CD14-positive monocyte (primary cell): ENCODE data around the gene RXFP1. TPM values are rescaled to one million over a fixed set of nuclear protein-coding genes. Genes with fewer than 3 reads are reported as not detected.
A peak's percentile ranks its signal among the peaks of the same experiment; 100 is the strongest.

ENCODE experiments used
- DNase-seq, 3 donors: peaks; one replicate each; pipeline ENCODE4 v3.0.0-alpha.2; 2011 to 2022
- H2AFZ ChIP-seq: 2 replicates; pipeline ENCODE4 v1.6.0; 2012; ENCODE audit warnings: mild to moderate bottlenecking, low read depth, low read length, inconsistent platforms; ENCODE audit not compliant: insufficient read depth, poor library complexity, severe bottlenecking
- H3K27ac ChIP-seq, 2 donors: 1 replicate in 1 of 2; 2 replicates in 1 of 2; pipeline ENCODE4 v1.5.1; 2012 to 2013; ENCODE audit warnings: low read length in 2 of 2, control low read depth in 1 of 2, inconsistent platforms in 1 of 2, low read depth in 1 of 2, mild to moderate bottlenecking in 1 of 2
- H3K27me3 ChIP-seq, 2 donors: one replicate each; pipeline versions ENCODE4 v1.6.0 to v1.6.1; 2011 to 2013; ENCODE audit warnings: low read length in 2 of 2; ENCODE audit not compliant: control insufficient read depth in 2 of 2, insufficient read depth in 2 of 2
- H3K36me3 ChIP-seq, 2 donors: replicated peaks in 1 of 2; 1 replicate in 1 of 2; 2 replicates in 1 of 2; pipeline versions ENCODE4 v1.5.1 to v1.6.1; 2012 to 2013; ENCODE audit warnings: low read length in 2 of 2, control low read depth in 1 of 2, inconsistent platforms in 1 of 2, mild to moderate bottlenecking in 1 of 2; ENCODE audit not compliant: insufficient read depth in 2 of 2, control insufficient read depth in 1 of 2
- H3K4me1 ChIP-seq, 2 donors: 1 replicate in 1 of 2; 2 replicates in 1 of 2; pipeline versions ENCODE4 v1.5.1 to v1.6.1; 2012 to 2013; ENCODE audit warnings: low read length in 2 of 2, control low read depth in 1 of 2, inconsistent platforms in 1 of 2, mild to moderate bottlenecking in 1 of 2, moderate library complexity in 1 of 2; ENCODE audit not compliant: insufficient read depth in 2 of 2, control insufficient read depth in 1 of 2
- H3K4me2 ChIP-seq: replicated peaks from 2 replicates; pipeline ENCODE3; 2012; ENCODE audit warnings: low read length, moderate library complexity, mild to moderate bottlenecking; ENCODE audit not compliant: poor library complexity, severe bottlenecking; ENCODE audit errors: extremely low read depth
- H3K4me3 ChIP-seq, 3 experiments: fragments of 200-600 bp in 1 of 3; sonication (generic) in 1 of 3; replicated peaks in 1 of 3; 1 replicate in 2 of 3; 2 replicates in 1 of 3; pipeline ENCODE4 v1.5.1; 2011 to 2013; ENCODE audit warnings: low read length in 3 of 3, mild to moderate bottlenecking in 3 of 3, control low read depth in 2 of 3, low read depth in 2 of 3, inconsistent platforms in 1 of 3, moderate library complexity in 1 of 3
- H3K79me2 ChIP-seq: 2 replicates; pipeline ENCODE4 v1.6.0; 2012; ENCODE audit warnings: mild to moderate bottlenecking, control low read depth, inconsistent platforms, low read length, moderate library complexity; ENCODE audit not compliant: insufficient read depth
- H3K9ac ChIP-seq: 2 replicates; pipeline ENCODE4 v1.6.0; 2017; ENCODE audit warnings: low read length, mild to moderate bottlenecking; ENCODE audit not compliant: insufficient read depth, poor library complexity, severe bottlenecking
- H3K9me3 ChIP-seq, 2 donors: replicated peaks in 1 of 2; 1 replicate in 1 of 2; 2 replicates in 1 of 2; pipeline versions ENCODE4 v1.5.1 to v1.6.1; 2012 to 2013; ENCODE audit warnings: low read length in 2 of 2, control low read depth in 1 of 2; ENCODE audit not compliant: control insufficient read depth in 1 of 2, insufficient read depth in 1 of 2
- H4K20me1 ChIP-seq: 2 replicates; pipeline ENCODE4 v1.6.0; 2012; ENCODE audit warnings: mild to moderate bottlenecking, low read length, control low read depth, moderate library complexity; ENCODE audit not compliant: insufficient read depth
- H3K27ac Mint-ChIP-seq, 7 donors: one replicate each; pipeline ENCODE4 v1.8.0; 2020; ENCODE audit warnings: mild to moderate bottlenecking in 7 of 7, mixed read lengths in 7 of 7, moderate library complexity in 6 of 7, inconsistent platforms in 2 of 7
- H3K27me3 Mint-ChIP-seq, 3 donors: one replicate each; pipeline ENCODE4 v1.8.0; 2021 to 2022; ENCODE audit warnings: low read depth in 3 of 3, mild to moderate bottlenecking in 3 of 3, mixed read lengths in 3 of 3, moderate library complexity in 3 of 3, inconsistent platforms in 1 of 3
- H3K36me3 Mint-ChIP-seq, 2 donors: one replicate each; pipeline ENCODE4 v1.8.0; 2020; ENCODE audit warnings: mixed read lengths in 2 of 2, inconsistent platforms in 1 of 2, mild to moderate bottlenecking in 1 of 2
- H3K4me1 Mint-ChIP-seq: one replicate; pipeline ENCODE4 v1.8.0; 2020; ENCODE audit warnings: mild to moderate bottlenecking, mixed read lengths
- H3K4me3 Mint-ChIP-seq, 2 donors: one replicate each; pipeline ENCODE4 v1.8.0; 2020; ENCODE audit warnings: mild to moderate bottlenecking in 2 of 2, mixed read lengths in 2 of 2, moderate library complexity in 1 of 2
- H3K9me3 Mint-ChIP-seq, 7 donors: one replicate each; pipeline ENCODE4 v1.8.0; 2020 to 2022; ENCODE audit warnings: mixed read lengths in 7 of 7, mild to moderate bottlenecking in 6 of 7, moderate library complexity in 6 of 7, inconsistent platforms in 2 of 7
- WGBS: methylation state at CpG from one replicate; pipeline ENCODE4 v1.1.5; 2013; ENCODE audit warnings: missing lambda C conversion rate; ENCODE audit not compliant: insufficient coverage; 5-methylcytosine and 5-hydroxymethylcytosine counted together
- intact Hi-C, 2 donors: fragments of 100-400 bp; cut with micrococcal nuclease; formaldehyde crosslinking; loops; one replicate each; pipeline versions ENCODE4 v1.15.0 to v1.15.1; 2023
- polyA plus RNA-seq, 3 donors: library from polyadenylated mRNA; depleted of rRNA in 1 of 3; unstranded in 2 of 3; stranded (reverse) in 1 of 3; fragments of 300-500 nt in 2 of 3; fragments of >200 nt in 1 of 3; fragmentation: Illumina TruSeq in 2 of 3; gene quantifications; 1 replicate in 2 of 3; 2 replicates in 1 of 3; pipeline ENCODE4 v1.2.3, GENCODE V29; 2012 to 2021
- TF ChIP-seq, protein P1 (sequence below): fragments of 200-600 bp; IDR thresholded peaks from one replicate; pipeline ENCODE4 v1.8.0; 2022; ENCODE audit warnings: antibody characterized with exemption, mild to moderate bottlenecking

Gene RXFP1
- polyA plus RNA-seq, 3 donors: 0.03 to 0.11 TPM; not detected in 1

DNA sequence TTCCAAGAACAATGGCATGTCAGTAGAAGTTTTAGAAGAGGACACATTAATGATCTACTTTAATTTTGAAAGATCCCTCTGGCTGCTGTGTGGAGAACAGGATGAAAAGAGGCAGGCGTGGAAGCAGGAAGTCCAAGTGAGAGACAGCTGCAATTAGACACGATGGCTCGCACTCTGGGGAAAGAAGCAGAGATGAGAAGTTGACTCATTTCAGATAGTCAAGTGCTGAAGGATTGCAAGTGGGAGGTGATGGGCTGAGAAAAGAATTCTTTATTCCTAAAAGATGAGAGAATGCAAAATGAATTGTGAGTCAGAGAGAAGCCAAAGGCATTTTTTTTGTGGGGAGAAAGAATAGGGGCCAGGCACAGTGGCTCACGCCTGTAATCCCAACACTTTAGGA is 16.5 kb downstream of the RXFP1 start:
- peaks cover 20 to 26% of the 10 kb centered on the region in 2 donors for H3K4me1 ChIP-seq
- TF ChIP-seq, protein P1, sequence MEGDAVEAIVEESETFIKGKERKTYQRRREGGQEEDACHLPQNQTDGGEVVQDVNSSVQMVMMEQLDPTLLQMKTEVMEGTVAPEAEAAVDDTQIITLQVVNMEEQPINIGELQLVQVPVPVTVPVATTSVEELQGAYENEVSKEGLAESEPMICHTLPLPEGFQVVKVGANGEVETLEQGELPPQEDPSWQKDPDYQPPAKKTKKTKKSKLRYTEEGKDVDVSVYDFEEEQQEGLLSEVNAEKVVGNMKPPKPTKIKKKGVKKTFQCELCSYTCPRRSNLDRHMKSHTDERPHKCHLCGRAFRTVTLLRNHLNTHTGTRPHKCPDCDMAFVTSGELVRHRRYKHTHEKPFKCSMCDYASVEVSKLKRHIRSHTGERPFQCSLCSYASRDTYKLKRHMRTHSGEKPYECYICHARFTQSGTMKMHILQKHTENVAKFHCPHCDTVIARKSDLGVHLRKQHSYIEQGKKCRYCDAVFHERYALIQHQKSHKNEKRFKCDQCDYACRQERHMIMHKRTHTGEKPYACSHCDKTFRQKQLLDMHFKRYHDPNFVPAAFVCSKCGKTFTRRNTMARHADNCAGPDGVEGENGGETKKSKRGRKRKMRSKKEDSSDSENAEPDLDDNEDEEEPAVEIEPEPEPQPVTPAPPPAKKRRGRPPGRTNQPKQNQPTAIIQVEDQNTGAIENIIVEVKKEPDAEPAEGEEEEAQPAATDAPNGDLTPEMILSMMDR: no peak
- H3K9ac ChIP-seq: no peak overlapping the region
- Mint-ChIP-seq H3K27me3 (peaks cover 0 to 1% (median 0%) of the 10 kb centered on the region in 3 donors), H3K36me3 (no peaks in the 10 kb centered on the region), H3K4me3 (no peak overlapping the region), H3K27ac (peak overlapping the region in 6 of 7 donors; percentile 4 to 81 (median 42)), H3K9me3 (peaks cover 0 to 4% (median 0%) of the 10 kb centered on the region in 7 donors), H3K4me1 (peaks cover 37% of the 10 kb centered on the region)
- no peak overlapping the region for H2AFZ ChIP-seq
- 48% methylated on average over 4 of the region's 4 CpGs for WGBS
- H3K36me3 ChIP-seq: no peaks in the 10 kb centered on the region
- intact Hi-C loops: no loop called here
- H3K27me3 ChIP-seq: no peaks in the 10 kb centered on the region
- no peaks in the 10 kb centered on the region for H4K20me1 ChIP-seq
- peak in 2 of 3 donors; percentile 17 to 25 for DNase-seq
- H3K27ac ChIP-seq: no peak overlapping the region
- H3K9me3 ChIP-seq: no peaks in the 10 kb centered on the region
- H3K4me3 ChIP-seq: no peak overlapping the region
- no peak overlapping the region for H3K4me2 ChIP-seq
- no peaks in the 10 kb centered on the region for H3K79me2 ChIP-seq

DNA sequence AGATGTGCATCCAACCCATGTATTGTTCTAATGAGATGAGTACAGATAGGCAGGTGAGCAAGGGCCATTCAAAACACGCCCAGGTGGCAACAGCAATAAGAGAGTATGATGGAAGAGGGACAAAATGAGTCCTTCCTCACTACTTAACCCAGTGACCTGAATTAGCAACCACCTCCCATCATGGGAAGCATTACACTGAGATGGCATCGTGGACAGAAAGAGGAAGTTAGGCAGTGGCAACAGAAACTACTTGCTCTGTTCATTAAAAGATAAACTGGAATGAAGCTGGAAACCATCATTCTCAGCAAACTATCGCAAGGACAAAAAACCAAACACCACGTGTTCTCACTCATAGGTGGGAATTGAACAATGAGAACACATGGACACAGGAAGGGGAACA is 17.2 kb downstream of the RXFP1 start:
- H3K27me3 Mint-ChIP-seq: peaks cover 0 to 1% (median 0%) of the 10 kb centered on the region in 3 donors
- H3K4me1 ChIP-seq: peaks cover 24 to 31% of the 10 kb centered on the region in 2 donors
- no peak overlapping the region for H3K9ac ChIP-seq
- H3K9me3 ChIP-seq: no peaks in the 10 kb centered on the region
- TF ChIP-seq, protein P1: no peak
- H3K27me3 ChIP-seq: no peaks in the 10 kb centered on the region
- H3K4me2 ChIP-seq: peak overlapping the region; percentile 34
- no peaks in the 10 kb centered on the region for H3K36me3 ChIP-seq
- peak overlapping the region in 1 of 2 donors; percentile 17 for H3K27ac ChIP-seq
- intact Hi-C loops: no loop called here
- no CpG with 5 or more reads among the region's 4 CpGs for WGBS
- peaks cover 0 to 4% (median 2%) of the 10 kb centered on the region in 7 donors for H3K9me3 Mint-ChIP-seq
- peak overlapping the region; percentile 35 to 94 (median 89) for H3K27ac Mint-ChIP-seq
- no peaks in the 10 kb centered on the region for H4K20me1 ChIP-seq
- peak overlapping the region in 1 of 3 experiments; percentile 25 for H3K4me3 ChIP-seq
- DNase-seq: peak; percentile 59 to 66 (median 64)
- H3K36me3 Mint-ChIP-seq: no peaks in the 10 kb centered on the region
- H3K79me2 ChIP-seq: no peaks in the 10 kb centered on the region
- no peak overlapping the region for H2AFZ ChIP-seq
- peak overlapping the region; percentile 63 to 88 for H3K4me3 Mint-ChIP-seq
- H3K4me1 Mint-ChIP-seq: peaks cover 44% of the 10 kb centered on the region
